HepG2 (cell line): ENCODE measurements around the gene ACSF3. TPM values are rescaled to one million over a fixed set of nuclear protein-coding genes. Genes with fewer than 3 reads are reported as not detected.

Experiments used
- BATF2 ChIP-seq: sonication (generic); formaldehyde crosslinking; IDR thresholded peaks from 2 replicates; pipeline ENCODE4 v1.8.0; 2022; ENCODE audit warnings: mild to moderate bottlenecking, missing genetic modification reagents, moderate library complexity
- CREM ChIP-seq, 2 experiments: sonication (generic) in 1 of 2; formaldehyde crosslinking in 1 of 2; IDR thresholded peaks; 2 replicates each; pipeline versions ENCODE4 v1.4.0 to v1.6.1; 2016 to 2020; ENCODE audit warnings: antibody characterized with exemption in 1 of 2, mild to moderate bottlenecking in 1 of 2, missing genetic modification reagents in 1 of 2
- HES4 ChIP-seq: sonication (generic); formaldehyde crosslinking; IDR thresholded peaks from 2 replicates; pipeline ENCODE4 v1.9.0; 2021; ENCODE audit warnings: mild to moderate bottlenecking, missing genetic modification reagents, borderline replicate concordance
- IRX3 ChIP-seq: sonication (generic); formaldehyde crosslinking; IDR thresholded peaks from 2 replicates; pipeline ENCODE4 v1.8.1; 2023; ENCODE audit warnings: mild to moderate bottlenecking, low read depth, missing genetic modification reagents, borderline replicate concordance
- JDP2 ChIP-seq: sonication (generic); formaldehyde crosslinking; IDR thresholded peaks from 2 replicates; pipeline ENCODE4 v1.8.1; 2022; ENCODE audit warnings: missing genetic modification reagents, borderline replicate concordance
- ONECUT2 ChIP-seq: sonication (generic); formaldehyde crosslinking; IDR thresholded peaks from 2 replicates; pipeline ENCODE4 v1.4.0; 2020; ENCODE audit warnings: missing genetic modification reagents
- POLR2AphosphoS5 ChIP-seq: IDR thresholded peaks from 2 replicates; pipeline ENCODE4 v1.6.1; 2012; ENCODE audit warnings: low read depth, low read length
- RELA ChIP-seq: sonication (generic); formaldehyde crosslinking; IDR thresholded peaks from 2 replicates; pipeline ENCODE4 v1.4.0; 2020; ENCODE audit warnings: missing genetic modification reagents
- RXRA ChIP-seq: sonication (generic); formaldehyde crosslinking; IDR thresholded peaks from 2 replicates; pipeline ENCODE4 v1.5.1; 2020; ENCODE audit warnings: missing genetic modification reagents
- SALL1 ChIP-seq: sonication (generic); formaldehyde crosslinking; IDR thresholded peaks from 2 replicates; pipeline ENCODE4 v1.8.0; 2022; ENCODE audit warnings: mild to moderate bottlenecking, missing genetic modification reagents
- SRSF1 ChIP-seq: fragments of 200-400 bp; formaldehyde crosslinking; optimal IDR thresholded peaks from 2 replicates; pipeline ENCODE3; 2017; ENCODE audit warnings: mild to moderate bottlenecking, low read depth, low read length, moderate library complexity
- UBTF ChIP-seq: sonication (generic); formaldehyde crosslinking; IDR thresholded peaks from 2 replicates; pipeline ENCODE4 v1.4.0; 2020; ENCODE audit warnings: mild to moderate bottlenecking, missing genetic modification reagents
- ZKSCAN5 ChIP-seq: sonication (generic); formaldehyde crosslinking; IDR thresholded peaks from 2 replicates; pipeline ENCODE4 v1.5.1; 2020; ENCODE audit warnings: mild to moderate bottlenecking, missing genetic modification reagents
- ZNF280B ChIP-seq: sonication (generic); formaldehyde crosslinking; IDR thresholded peaks from 2 replicates; pipeline ENCODE4 v1.5.0; 2020; ENCODE audit warnings: missing genetic modification reagents, mild to moderate bottlenecking, borderline replicate concordance
- ZNF510 ChIP-seq: sonication (generic); formaldehyde crosslinking; IDR thresholded peaks from 2 replicates; pipeline ENCODE4 v1.4.0; 2020; ENCODE audit warnings: low read depth, mild to moderate bottlenecking, missing genetic modification reagents
- ZNF761 ChIP-seq: sonication (generic); formaldehyde crosslinking; conservative IDR thresholded peaks from 2 replicates; pipeline ENCODE4 v1.4.0; 2020; ENCODE audit warnings: mild to moderate bottlenecking, missing genetic modification reagents
- ZNF790 ChIP-seq: sonication (generic); formaldehyde crosslinking; IDR thresholded peaks from 2 replicates; pipeline ENCODE4 v1.8.0; 2022; ENCODE audit warnings: missing genetic modification reagents, mild to moderate bottlenecking, borderline replicate concordance
- polyA plus RNA-seq, 8 experiments: library from polyadenylated mRNA; depleted of rRNA in 3 of 8; stranded (reverse) in 7 of 8; unstranded in 1 of 8; fragments of >200 nt; fragmentation: Illumina TruSeq in 4 of 8; extraction: Trizol in 4 of 8; gene quantifications; 2 replicates each; pipeline versions ENCODE4 v1.2.1 to v1.2.3, GENCODE V29; 2011 to 2016; ENCODE audit warnings: low read depth in 4 of 8, missing spikeins in 1 of 8, mixed read lengths in 1 of 8; ENCODE audit not compliant: insufficient read depth in 1 of 8
- total RNA-seq, 5 experiments: library from RNA; depleted of rRNA; stranded (reverse); fragments of >200 nt; fragmentation: Illumina TruSeq; extraction: Trizol; gene quantifications; 2 replicates each; pipeline ENCODE4 v1.2.3, GENCODE V29; 2016; ENCODE audit warnings: low read depth in 1 of 5
- TF ChIP-seq, protein P1 (sequence below): sonication (generic); formaldehyde crosslinking; IDR thresholded peaks from 2 replicates; pipeline ENCODE4 v1.5.1; 2020; ENCODE audit warnings: mild to moderate bottlenecking, missing genetic modification reagents, moderate library complexity

The ACSF3 gene
- total and polyA plus RNA-seq, 2 of the 13 experiments (the other 11 are each of a cell fraction or from before 2014, with no cell fraction given) = 14.9 to 30.6 TPM

- TF ChIP-seq CREM (IDR thresholded peaks at IDR 0.05) (no peak), CREM (CRISPR knock-in tag; IDR thresholded peaks at IDR 0.05) (no peak), HES4 (CRISPR knock-in tag) (no peak), POLR2AphosphoS5 (no peak), ZKSCAN5 (CRISPR knock-in tag) (no peak), ZNF280B (CRISPR knock-in tag) (peak; percentile 38; the same call in 1 of the 2 replicates), ZNF761 (CRISPR knock-in tag) (no peak), IRX3 (no peak), JDP2 (CRISPR knock-in tag) (no peak), RELA (CRISPR knock-in tag) (no peak), ONECUT2 (CRISPR knock-in tag) (no peak), ZNF790 (CRISPR knock-in tag) (no peak), UBTF (CRISPR knock-in tag) (no peak), SRSF1 (no peak), BATF2 (CRISPR knock-in tag) (no peak), SALL1 (CRISPR knock-in tag) (no peak), RXRA (CRISPR knock-in tag) (no peak), ZNF510 (CRISPR knock-in tag) (no peak)
- TF ChIP-seq, protein P1, sequence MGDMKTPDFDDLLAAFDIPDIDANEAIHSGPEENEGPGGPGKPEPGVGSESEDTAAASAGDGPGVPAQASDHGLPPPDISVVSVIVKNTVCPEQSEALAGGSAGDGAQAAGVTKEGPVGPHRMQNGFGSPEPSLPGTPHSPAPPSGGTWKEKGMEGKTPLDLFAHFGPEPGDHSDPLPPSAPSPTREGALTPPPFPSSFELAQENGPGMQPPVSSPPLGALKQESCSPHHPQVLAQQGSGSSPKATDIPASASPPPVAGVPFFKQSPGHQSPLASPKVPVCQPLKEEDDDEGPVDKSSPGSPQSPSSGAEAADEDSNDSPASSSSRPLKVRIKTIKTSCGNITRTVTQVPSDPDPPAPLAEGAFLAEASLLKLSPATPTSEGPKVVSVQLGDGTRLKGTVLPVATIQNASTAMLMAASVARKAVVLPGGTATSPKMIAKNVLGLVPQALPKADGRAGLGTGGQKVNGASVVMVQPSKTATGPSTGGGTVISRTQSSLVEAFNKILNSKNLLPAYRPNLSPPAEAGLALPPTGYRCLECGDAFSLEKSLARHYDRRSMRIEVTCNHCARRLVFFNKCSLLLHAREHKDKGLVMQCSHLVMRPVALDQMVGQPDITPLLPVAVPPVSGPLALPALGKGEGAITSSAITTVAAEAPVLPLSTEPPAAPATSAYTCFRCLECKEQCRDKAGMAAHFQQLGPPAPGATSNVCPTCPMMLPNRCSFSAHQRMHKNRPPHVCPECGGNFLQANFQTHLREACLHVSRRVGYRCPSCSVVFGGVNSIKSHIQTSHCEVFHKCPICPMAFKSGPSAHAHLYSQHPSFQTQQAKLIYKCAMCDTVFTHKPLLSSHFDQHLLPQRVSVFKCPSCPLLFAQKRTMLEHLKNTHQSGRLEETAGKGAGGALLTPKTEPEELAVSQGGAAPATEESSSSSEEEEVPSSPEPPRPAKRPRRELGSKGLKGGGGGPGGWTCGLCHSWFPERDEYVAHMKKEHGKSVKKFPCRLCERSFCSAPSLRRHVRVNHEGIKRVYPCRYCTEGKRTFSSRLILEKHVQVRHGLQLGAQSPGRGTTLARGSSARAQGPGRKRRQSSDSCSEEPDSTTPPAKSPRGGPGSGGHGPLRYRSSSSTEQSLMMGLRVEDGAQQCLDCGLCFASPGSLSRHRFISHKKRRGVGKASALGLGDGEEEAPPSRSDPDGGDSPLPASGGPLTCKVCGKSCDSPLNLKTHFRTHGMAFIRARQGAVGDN (CRISPR knock-in tag) = peak; percentile 38
Observed at GRCh38 chr16:89160977-89161701, 67.5 kb downstream of the ACSF3 start (continued).
